Endothelial cell of umbilical vein (primary cell): Measurements from ENCODE around the gene SHISA9. TPM values are rescaled to one million over a fixed set of nuclear protein-coding genes. Genes with fewer than 3 reads are reported as not detected.

Source experiments
- BruUV-seq: library from RNA; stranded (reverse); fragments of 400-500 nt; replicated peaks from 2 replicates; lab custom pipeline; 2021; lab: Mats Ljungman, UMichigan
- CTCF ChIA-PET: fragments of 300-600, 350-600 bp; sonication (Branson Sonifier 250); formaldehyde crosslinking; loops from one replicate; lab custom pipeline; 2021; ENCODE audit warnings: antibody characterized with exemption, inconsistent platforms; lab: Charles Lee
- POLR2A ChIA-PET: fragments of 300-600, 350-600 bp; sonication (Branson Sonifier 250); formaldehyde crosslinking; loops from one replicate; lab custom pipeline; 2021; ENCODE audit warnings: antibody characterized with exemption, inconsistent platforms; lab: Charles Lee
- DNase-seq: peaks from one replicate; pipeline ENCODE4 v3.0.0-alpha.2; 2011; ENCODE audit warnings: low read depth, low spot score
- FAIRE-seq: peaks from 2 replicates; lab custom pipeline; 2011; peaks lifted over from hg19 to GRCh38; lab: Jason Lieb, UNC
- H2AFZ ChIP-seq: 2 replicates; pipeline ENCODE4 v1.6.0; 2012; ENCODE audit warnings: low read depth, low read length, control low read depth, inconsistent platforms
- H3K27ac ChIP-seq: 2 replicates; pipeline ENCODE4 v1.5.1; 2011; ENCODE audit warnings: low read depth, mild to moderate bottlenecking, control low read depth, low read length, moderate library complexity; ENCODE audit not compliant: insufficient read depth
- H3K27me3 ChIP-seq, 2 experiments: 2 replicates each; pipeline versions ENCODE4 v1.6.0 to v1.6.1; 2011; ENCODE audit warnings: low read length in 2 of 2, mixed read lengths in 1 of 2; ENCODE audit not compliant: control insufficient read depth in 2 of 2, insufficient read depth in 2 of 2
- H3K36me3 ChIP-seq, 2 experiments: 2 replicates in 1 of 2; 3 replicates in 1 of 2; pipeline ENCODE4 v1.5.1; 2011; ENCODE audit warnings: low read length in 2 of 2, mild to moderate bottlenecking in 1 of 2, moderate library complexity in 1 of 2; ENCODE audit not compliant: control insufficient read depth in 2 of 2, insufficient read depth in 2 of 2; ENCODE audit errors: extremely low read depth in 1 of 2
- H3K4me1 ChIP-seq: 3 replicates; pipeline ENCODE4 v1.5.1; 2011; ENCODE audit warnings: mild to moderate bottlenecking, low read length; ENCODE audit not compliant: control insufficient read depth, insufficient read depth; ENCODE audit errors: extremely low read depth
- H3K4me2 ChIP-seq: 2 replicates; pipeline ENCODE4 v1.6.1; 2011; ENCODE audit warnings: low read length, control low read depth, mixed read lengths; ENCODE audit not compliant: insufficient read depth
- H3K4me3 ChIP-seq, 3 experiments: fragments of 200-600 bp in 1 of 3; sonication (generic), shearing (Covaris generic) in 1 of 3; replicated peaks in 1 of 3; 2 replicates each; pipeline ENCODE4 v1.5.1; 2011 to 2016; ENCODE audit warnings: control low read depth in 3 of 3, low read length in 3 of 3, mild to moderate bottlenecking in 2 of 3, inconsistent platforms in 1 of 3, low read depth in 1 of 3, moderate library complexity in 1 of 3; ENCODE audit not compliant: insufficient read depth in 1 of 3
- H3K79me2 ChIP-seq: 2 replicates; pipeline ENCODE4 v1.6.0; 2012; ENCODE audit warnings: low read length, inconsistent platforms; ENCODE audit not compliant: control insufficient read depth, insufficient read depth
- H3K9ac ChIP-seq: replicated peaks from 2 replicates; pipeline ENCODE3; 2011; ENCODE audit warnings: low read length, control low read depth; ENCODE audit not compliant: insufficient read depth; ENCODE audit errors: extremely low read depth
- H3K9me1 ChIP-seq: replicated peaks from 3 replicates; pipeline ENCODE4 v1.6.0; 2011; ENCODE audit warnings: mild to moderate bottlenecking, low read length; ENCODE audit not compliant: control insufficient read depth, insufficient read depth; ENCODE audit errors: extremely low read depth
- H3K9me3 ChIP-seq: replicated peaks from 2 replicates; pipeline ENCODE4 v1.5.1; 2012; ENCODE audit warnings: low read length, inconsistent platforms; ENCODE audit not compliant: control insufficient read depth, insufficient read depth
- H4K20me1 ChIP-seq: replicated peaks from 2 replicates; pipeline ENCODE3; 2011; ENCODE audit warnings: mild to moderate bottlenecking, low read length; ENCODE audit not compliant: control insufficient read depth, insufficient read depth; ENCODE audit errors: extremely low read depth
- CTCF ChIP-seq, 2 donors: IDR thresholded peaks; 1 replicate in 1 of 2; 2 replicates in 1 of 2; pipeline ENCODE4 v1.5.1; 2011; ENCODE audit warnings: low read length in 2 of 2, mild to moderate bottlenecking in 2 of 2, moderate library complexity in 2 of 2, control low read depth in 1 of 2, inconsistent platforms in 1 of 2, low read depth in 1 of 2; ENCODE audit not compliant: insufficient read depth in 1 of 2; ENCODE audit errors: extremely low read depth in 1 of 2
- EZH2 ChIP-seq: IDR thresholded peaks from 2 replicates; pipeline ENCODE4 v1.6.1; 2012; ENCODE audit warnings: borderline replicate concordance, low read depth, mild to moderate bottlenecking, moderate library complexity, low read length, inconsistent platforms; ENCODE audit not compliant: severe bottlenecking
- FOS ChIP-seq: IDR thresholded peaks from 2 replicates; pipeline ENCODE4 v1.6.1; 2011; ENCODE audit warnings: mild to moderate bottlenecking, low read length, moderate library complexity, borderline replicate concordance; ENCODE audit not compliant: insufficient read depth
- JUN ChIP-seq: IDR thresholded peaks from 2 replicates; pipeline ENCODE4 v1.6.1; 2011; ENCODE audit warnings: borderline replicate concordance, low read depth; ENCODE audit not compliant: insufficient read length, insufficient read depth
- MAX ChIP-seq: IDR thresholded peaks from 2 replicates; pipeline ENCODE4 v1.6.1; 2011; ENCODE audit not compliant: insufficient read depth, insufficient read length
- MYC ChIP-seq: IDR thresholded peaks from one replicate; pipeline ENCODE4 v1.6.1; 2011; ENCODE audit warnings: mild to moderate bottlenecking, low read depth, low read length
- POLR2A ChIP-seq: IDR thresholded peaks from 2 replicates; pipeline ENCODE4 v1.6.1; 2012; ENCODE audit warnings: low read depth, mild to moderate bottlenecking, control low read depth, low read length
- POLR2AphosphoS5 ChIP-seq: IDR thresholded peaks from 2 replicates; pipeline ENCODE4 v1.6.1; 2012; ENCODE audit warnings: low read depth, mild to moderate bottlenecking, control low read depth, low read length, moderate library complexity; ENCODE audit not compliant: insufficient read depth
- dilution Hi-C: fragments of 300-500 bp; cut with MboI; formaldehyde crosslinking; loops from one replicate; pipeline ENCODE4 v1.15.0; 2019; ENCODE audit warnings: low sequenced_read_pairs; ENCODE audit not compliant: extremely low pct_ligation_motif_present
- intact Hi-C: fragments of 100-400 bp; cut with micrococcal nuclease; formaldehyde crosslinking; loops from one replicate; pipeline ENCODE4 v1.10.0; 2022
- polyA plus RNA-seq, 4 experiments: library from polyadenylated mRNA; depleted of rRNA in 3 of 4; stranded (reverse) in 3 of 4; unstranded in 1 of 4; fragments of >200 nt; gene quantifications; 2 replicates each; pipeline versions ENCODE4 v1.2.1 to v1.2.3, GENCODE V29; 2011 to 2012; ENCODE audit warnings: missing spikeins in 1 of 4
- total RNA-seq: library from RNA; stranded (reverse); gene quantifications from 2 replicates; pipeline ENCODE4 v1.2.3, GENCODE V29; 2021

Gene SHISA9
- total and polyA plus RNA-seq, 2 donors (not counting 3 experiments of a cell fraction or from before 2014, with no cell fraction given), result not detected

GRCh38 chr16:13189250-13189649 is 287.9 kb downstream of the SHISA9 start:
- Histone ChIP-seq H3K79me2 (no peaks in the 10 kb centered on the region), H3K4me2 (no peak overlapping the region), H3K27me3 (no peaks in the 10 kb centered on the region), H3K27ac (no peak overlapping the region), H3K4me3 (no peak overlapping the region), H2AFZ (no peak overlapping the region), H4K20me1 (no peaks in the 10 kb centered on the region), H3K9ac (no peak overlapping the region), H3K9me1 (no peaks in the 10 kb centered on the region), H3K4me1 (no peaks in the 10 kb centered on the region), H3K9me3 (peaks cover 5% of the 10 kb centered on the region), H3K36me3 (no peaks in the 10 kb centered on the region)
- dilution Hi-C loops (no loop called here), intact Hi-C loops (no loop called here)
- DNase-seq (no peak), FAIRE-seq (no peak)
- CTCF ChIA-PET, result no interaction called here
- POLR2A ChIA-PET, result no interaction called here
- TF ChIP-seq EZH2 (no peak), MYC (no peak), CTCF (IDR thresholded peaks at IDR 0.05; ENCODE audit: extremely low read depth in 1 of 2, insufficient read depth in 1 of 2, low read depth in 1 of 2, low read length in 2 of 2) (no peak), POLR2A (no peak), MAX (no peak), JUN (no peak), POLR2AphosphoS5 (no peak), FOS (no peak)
- BruUV-seq, result no TSS peak
